ES-I3 (cell line): ENCODE results near the gene DNAJA4.

ENCODE experiments used
- H3K36me3 ChIP-seq: 2 replicates; pipeline ENCODE4 v1.6.1; 2013; ENCODE audit warnings: mild to moderate bottlenecking, low read length, control low read depth, moderate library complexity; ENCODE audit not compliant: insufficient read depth
- H3K4me1 ChIP-seq: 2 replicates; pipeline ENCODE4 v1.6.1; 2013; ENCODE audit warnings: mild to moderate bottlenecking, control low read depth, low read length; ENCODE audit not compliant: insufficient read depth
- H3K9ac ChIP-seq: 2 replicates; pipeline ENCODE4 v1.6.1; 2013; ENCODE audit warnings: low read depth, mild to moderate bottlenecking, low read length, moderate library complexity
- H3K9me3 ChIP-seq: 2 replicates; pipeline ENCODE4 v1.6.1; 2013; ENCODE audit warnings: mild to moderate bottlenecking, low read length, moderate library complexity; ENCODE audit not compliant: control insufficient read depth, insufficient read depth

Gene DNAJA4

DNA sequence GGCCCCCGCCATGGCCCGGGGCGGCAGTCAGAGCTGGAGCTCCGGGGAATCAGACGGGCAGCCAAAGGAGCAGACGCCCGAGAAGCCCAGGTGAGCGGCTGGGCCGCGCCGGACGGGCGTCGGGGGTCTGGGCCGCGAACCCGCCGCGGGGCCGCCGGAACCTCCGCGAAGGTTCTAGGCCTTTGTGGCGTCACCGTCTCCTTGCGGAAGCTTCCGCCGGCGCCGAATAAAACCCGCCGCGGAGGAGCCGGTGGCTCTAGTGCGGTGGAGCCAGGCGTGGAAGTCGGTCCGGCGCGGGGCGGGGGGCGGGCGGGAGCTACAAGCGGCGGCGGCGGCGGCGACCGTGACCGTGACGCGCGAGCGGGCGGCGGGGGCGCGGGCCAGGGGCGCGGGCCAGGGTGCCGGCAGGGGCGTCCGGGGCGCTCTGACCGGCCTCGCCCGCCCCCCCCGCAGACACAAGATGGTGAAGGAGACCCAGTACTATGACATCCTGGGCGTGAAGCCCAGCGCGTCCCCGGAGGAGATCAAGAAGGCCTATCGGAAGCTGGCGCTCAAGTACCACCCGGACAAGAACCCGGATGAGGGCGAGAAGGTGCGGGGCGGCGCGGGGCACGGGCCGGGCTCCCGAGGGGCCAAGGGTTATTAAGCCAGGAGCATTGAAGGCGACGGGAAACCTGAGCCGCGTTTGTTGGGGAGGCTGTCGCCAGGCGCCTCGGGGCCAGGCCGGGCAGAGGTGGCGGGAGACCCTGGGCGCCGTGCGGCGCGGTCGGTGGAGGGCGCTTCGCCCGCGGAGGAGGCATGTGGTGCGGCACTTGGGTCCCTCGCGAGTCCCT is at the start of gene DNAJA4:
Gene DNAJA4, plus strand, starts transcription at position 259 of the 833 bp plus-strand sequence. Its CDS starts 202 bp downstream, at position 461.
- H3K36me3 ChIP-seq = no peaks in the 10 kb centered on the region
- no peaks in the 10 kb centered on the region; the same call in 1 of the 2 replicates for H3K4me1 ChIP-seq
- no peaks in the 10 kb centered on the region for H3K9me3 ChIP-seq
- peak within 1 kb of the TSS; percentile 58; the same call in 1 of the 2 replicates for H3K9ac ChIP-seq

DNA sequence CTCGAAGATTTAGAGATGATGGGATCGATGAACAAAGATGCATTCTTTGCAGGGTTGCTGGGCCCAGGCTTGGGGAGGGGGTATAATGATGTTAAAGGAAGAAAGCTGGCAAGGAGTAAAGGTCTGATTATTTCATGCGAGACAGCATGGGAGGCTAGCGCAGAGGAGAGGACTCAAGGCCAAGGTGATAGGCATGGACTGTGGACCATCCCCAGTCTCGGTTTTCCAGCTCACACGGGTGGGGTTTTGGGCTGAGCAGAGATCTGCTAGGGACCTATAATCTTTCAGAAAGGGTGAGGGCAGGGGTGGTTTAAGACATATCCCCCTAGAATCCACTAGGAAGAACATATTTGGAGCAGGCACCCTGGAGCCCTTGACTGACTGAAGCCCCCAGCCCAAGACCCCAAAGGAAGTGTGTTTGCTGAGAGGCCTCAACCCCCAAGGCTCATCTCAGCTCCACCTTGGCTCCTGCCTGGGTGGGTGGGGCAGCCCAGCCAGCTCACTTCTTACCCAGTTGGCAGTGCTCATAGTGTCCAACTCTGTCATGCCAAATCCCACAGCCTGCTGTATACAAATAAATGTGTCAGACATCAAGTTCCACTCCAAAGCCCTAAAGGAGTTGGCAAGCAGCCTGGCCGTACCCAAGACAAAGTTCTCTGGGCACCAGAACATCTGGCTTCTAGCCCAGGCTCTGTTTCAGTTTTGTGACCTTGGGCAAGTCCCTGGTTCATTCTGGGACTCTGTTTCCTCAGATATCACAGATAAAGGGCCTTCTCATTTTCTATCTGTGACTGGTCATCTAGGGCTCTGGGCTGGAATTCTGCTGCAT is 47.9 kb upstream of the DNAJA4 start:
- no peaks in the 10 kb centered on the region for H3K36me3 ChIP-seq
- H3K4me1 ChIP-seq = peaks cover 29% of the 10 kb centered on the region; the same call in 1 of the 2 replicates
- no peak overlapping the region for H3K9ac ChIP-seq
- H3K9me3 ChIP-seq = no peaks in the 10 kb centered on the region

DNA sequence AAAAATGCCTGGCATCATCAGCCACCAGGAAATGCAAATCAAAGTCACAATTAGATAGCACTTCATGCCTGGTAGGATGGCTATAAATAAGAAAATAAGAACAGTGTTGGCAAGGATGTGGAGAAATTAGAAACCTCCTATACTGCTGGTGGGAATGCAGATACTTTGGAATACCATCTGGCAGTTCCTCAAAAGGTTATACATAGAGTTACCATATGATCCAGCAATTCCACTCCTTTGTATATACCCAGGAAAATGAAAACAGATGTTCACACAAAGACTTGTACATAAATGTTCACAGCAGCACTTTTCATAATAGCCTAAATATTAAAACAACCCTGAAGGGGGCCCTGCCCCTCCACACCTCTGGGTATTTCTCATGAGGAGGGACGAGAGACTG is 43.6 kb upstream of the DNAJA4 start:
- H3K9ac ChIP-seq = no peak overlapping the region
- H3K36me3 ChIP-seq = no peaks in the 10 kb centered on the region
- H3K4me1 ChIP-seq = no peaks in the 10 kb centered on the region
- peaks cover 2% of the 10 kb centered on the region; the same call in 1 of the 2 replicates for H3K9me3 ChIP-seq

DNA sequence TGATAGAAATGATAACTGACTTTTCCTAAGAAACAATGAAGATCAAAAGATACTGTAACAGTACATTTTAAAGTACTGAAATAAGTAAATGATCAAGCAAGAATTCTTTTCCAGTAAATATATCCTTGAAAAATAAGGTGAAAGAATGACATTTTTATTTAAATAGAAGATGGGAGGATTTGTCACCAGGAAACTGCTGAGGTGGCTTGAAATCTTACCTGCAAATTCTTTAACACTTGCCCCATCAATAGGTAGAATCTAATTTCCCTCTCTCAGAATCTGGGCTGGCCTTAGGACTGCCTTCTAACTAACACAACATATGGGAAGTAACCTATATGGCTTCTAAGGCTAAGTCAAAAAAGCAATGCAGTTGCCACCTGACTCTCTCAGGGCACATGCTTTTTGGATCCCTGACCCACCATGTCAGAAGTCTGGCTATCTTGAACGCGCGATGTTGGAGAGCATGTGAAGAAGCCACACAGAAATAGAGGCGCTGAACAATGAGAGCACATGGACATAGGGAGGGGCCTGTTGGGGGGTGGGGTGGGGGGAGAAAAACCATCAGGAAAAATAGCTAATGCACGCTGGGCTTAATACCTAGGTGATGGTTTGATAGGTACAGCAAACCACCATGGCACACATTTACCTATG is 41.5 kb upstream of the DNAJA4 start:
- Histone ChIP-seq H3K36me3 (no peaks in the 10 kb centered on the region), H3K4me1 (no peaks in the 10 kb centered on the region), H3K9me3 (peaks cover 3% of the 10 kb centered on the region; the same call in 1 of the 2 replicates), H3K9ac (no peak overlapping the region)

DNA sequence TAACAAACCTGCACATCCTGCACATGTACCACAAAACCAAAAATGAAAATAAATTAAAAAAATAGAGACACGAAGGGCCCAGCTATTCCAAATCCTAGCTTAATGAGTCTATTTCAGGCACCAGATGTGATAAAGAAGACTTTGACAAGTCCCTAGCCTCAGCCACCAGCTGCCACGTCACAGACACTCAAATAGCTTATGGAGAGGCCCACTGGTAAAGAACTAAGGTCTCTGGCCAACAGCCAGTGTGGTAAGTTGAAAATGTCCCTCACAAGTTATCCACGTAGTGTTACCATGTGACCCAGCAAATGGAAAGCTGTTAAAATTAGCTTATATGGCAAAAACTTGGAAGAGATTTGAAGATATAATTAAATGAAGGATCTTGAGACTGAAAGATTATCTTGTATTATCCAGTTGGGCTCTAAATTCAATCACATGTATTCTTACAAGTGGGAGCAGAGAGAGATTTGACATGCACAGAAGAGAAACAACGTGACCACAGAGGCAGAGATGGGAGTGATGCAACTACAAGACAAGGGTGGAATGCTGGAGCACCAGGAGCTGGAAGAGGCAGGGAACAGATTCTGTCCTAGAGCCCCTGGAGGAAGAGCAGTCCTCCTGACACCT is 40.9 kb upstream of the DNAJA4 start:
- no peaks in the 10 kb centered on the region for H3K36me3 ChIP-seq
- no peak overlapping the region for H3K9ac ChIP-seq
- no peaks in the 10 kb centered on the region for H3K4me1 ChIP-seq
- peaks cover 3% of the 10 kb centered on the region; the same call in 1 of the 2 replicates for H3K9me3 ChIP-seq

DNA sequence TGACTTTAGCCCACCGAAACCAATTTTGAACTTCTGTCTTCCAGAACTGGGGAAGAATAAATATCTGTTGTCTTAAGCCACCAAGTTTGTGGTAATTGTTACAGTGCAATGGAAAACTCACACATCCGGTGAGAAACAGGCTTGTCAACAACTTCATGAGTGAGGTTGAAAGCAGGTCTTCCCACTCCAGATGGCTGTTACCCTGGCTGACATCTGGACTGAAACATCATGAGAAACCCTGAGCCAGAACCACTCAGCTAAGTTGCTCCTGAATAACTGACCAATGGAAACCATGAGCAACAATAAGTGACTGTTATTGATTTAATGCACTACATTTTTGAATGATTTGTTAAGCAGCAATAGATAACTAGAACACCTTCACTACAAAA is 40.3 kb upstream of the DNAJA4 start:
- H3K9ac ChIP-seq = no peak overlapping the region
- no peaks in the 10 kb centered on the region for H3K4me1 ChIP-seq
- H3K9me3 ChIP-seq = peaks cover 3% of the 10 kb centered on the region; the same call in 1 of the 2 replicates
- no peaks in the 10 kb centered on the region for H3K36me3 ChIP-seq

DNA sequence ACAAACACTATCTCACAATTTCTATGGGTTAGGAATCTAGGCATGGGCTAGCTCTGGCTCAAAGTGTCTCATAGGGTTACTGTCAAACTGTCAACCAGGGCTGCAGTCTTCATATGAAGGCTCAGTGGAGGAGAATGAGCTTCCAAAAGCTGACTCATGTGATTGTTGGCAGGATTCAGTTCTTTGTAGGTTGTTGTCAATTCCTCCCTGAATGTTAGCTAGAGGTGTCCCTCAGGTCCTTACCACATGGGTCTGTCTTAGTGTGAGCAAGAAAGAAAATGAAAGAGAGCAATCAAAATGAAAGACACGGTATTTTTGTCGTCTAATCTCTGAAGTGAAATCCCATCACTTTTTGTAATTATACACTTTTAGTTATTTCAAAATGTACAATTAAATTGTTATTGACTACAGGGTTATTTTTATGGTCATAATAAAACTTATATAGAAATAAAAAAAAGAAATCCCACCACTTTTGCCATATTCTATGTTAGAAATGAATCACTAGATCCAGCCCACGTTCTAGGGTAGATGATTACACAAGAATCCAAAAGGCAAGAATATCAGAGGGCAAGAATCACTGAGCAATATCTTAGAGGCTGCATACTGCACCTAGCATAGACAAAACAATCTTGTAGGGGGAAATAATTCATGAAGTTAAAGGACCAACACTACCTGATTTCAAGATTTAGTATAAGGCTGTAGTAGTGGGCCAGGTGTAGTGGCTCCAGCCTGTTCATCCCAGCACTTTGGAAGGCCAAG is 38.4 kb upstream of the DNAJA4 start:
- H3K9me3 ChIP-seq = peaks cover 3% of the 10 kb centered on the region; the same call in 1 of the 2 replicates
- H3K4me1 ChIP-seq = no peaks in the 10 kb centered on the region
- no peak overlapping the region for H3K9ac ChIP-seq
- H3K36me3 ChIP-seq = no peaks in the 10 kb centered on the region

DNA sequence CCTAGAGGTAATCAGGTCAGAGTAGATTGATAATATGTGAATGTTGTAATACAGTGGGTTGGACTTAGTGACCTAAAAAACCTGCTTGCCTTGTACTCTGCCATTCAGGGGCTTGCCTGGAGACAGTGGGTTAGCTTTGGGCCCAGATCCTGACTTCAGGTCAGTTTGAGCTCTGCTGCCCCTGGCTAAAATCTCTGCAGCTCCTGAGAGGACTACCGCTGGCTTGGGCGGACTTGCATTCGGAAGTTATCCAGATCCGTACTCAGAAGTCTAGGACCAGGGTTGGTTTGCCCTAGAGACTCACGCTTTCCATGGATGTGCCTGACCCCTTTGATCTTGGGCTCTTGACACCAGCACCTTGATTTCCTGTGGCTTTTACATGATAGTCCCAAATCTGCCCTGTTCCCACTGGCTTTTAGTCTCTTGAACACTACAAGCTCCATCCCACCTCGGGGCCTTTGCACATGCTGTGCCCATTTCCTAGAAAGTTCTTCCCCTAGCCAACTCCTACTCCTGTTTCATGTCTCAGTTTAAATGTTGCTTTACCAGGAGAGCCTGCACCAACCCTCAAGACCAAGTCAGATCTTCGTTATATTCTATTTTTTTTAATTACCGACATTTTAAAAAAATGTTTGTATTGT is 35.9 kb upstream of the DNAJA4 start:
- Histone ChIP-seq H3K36me3 (no peaks in the 10 kb centered on the region), H3K9ac (no peak overlapping the region), H3K4me1 (no peaks in the 10 kb centered on the region), H3K9me3 (peaks cover 3% of the 10 kb centered on the region; the same call in 1 of the 2 replicates)

DNA sequence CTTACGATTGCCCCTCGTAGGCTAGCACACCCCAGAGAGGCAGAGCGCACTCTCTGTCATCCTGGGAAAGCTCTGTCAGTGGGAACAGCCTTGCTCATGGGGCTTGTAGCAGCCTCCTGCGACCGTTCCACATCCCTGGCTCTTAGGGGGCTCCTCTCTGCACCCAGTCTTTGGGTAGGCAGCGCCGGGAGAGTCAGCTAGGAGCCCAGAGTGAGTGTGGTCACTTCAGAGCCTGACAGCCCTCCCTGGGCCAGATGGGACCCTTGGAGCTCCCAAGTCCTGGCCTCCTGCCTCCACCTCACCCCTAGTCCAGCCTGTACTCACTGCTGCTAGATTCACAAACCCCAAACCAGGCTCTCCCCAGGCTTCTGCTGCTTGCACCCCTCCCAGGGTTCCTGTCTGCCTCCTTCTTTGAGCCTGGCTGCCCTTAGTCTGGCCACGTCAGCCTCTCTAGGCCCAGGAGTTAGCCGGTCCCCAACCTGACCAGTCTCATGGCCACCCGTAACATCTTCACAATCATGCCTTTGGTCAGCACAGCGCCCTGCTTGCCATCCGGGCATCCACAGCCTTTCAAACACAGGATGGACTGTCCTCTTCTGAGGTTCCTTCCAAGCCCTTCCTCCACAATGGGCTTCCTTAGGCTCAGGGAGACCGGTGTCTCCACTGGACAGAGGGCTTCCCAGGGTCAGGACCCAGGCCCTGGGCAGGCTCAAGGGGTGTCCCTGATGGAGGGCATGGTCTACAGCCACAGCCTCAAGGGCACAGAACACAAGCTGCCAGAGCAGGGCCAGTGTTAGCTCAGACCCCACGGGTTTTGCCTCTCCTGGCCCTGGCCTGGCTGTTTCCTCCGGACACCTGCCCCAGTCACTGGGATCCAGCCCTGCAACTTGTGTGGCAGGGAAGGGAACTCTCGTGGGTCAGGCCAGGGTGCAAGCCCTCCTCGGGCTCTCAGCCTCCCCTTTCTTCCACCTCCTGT is 34.6 kb upstream of the DNAJA4 start:
- Histone ChIP-seq H3K36me3 (no peaks in the 10 kb centered on the region), H3K9me3 (peaks cover 3% of the 10 kb centered on the region; the same call in 1 of the 2 replicates), H3K9ac (no peak overlapping the region), H3K4me1 (peaks cover 6% of the 10 kb centered on the region)

DNA sequence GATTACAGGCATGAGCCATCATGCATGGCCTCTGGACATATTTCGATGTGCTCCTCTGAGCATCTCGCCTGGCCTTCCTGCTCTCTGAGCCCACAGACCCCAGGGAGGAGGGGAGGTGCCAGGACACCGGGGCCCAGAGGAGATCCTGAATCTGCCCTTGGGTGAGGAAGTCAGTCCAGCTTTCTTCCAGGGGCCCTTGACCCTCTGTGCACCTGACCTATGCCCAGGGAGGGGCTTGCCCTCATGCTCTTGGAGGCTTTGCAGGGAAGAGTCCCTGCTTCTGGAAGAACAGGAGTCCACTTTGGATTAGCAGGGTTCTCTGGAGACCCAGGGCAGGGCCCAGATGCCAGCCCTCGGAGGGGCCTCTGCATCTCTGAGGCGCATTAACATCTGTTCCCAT is 31.4 kb upstream of the DNAJA4 start:
- Histone ChIP-seq H3K9me3 (no peaks in the 10 kb centered on the region), H3K4me1 (peaks cover 12% of the 10 kb centered on the region), H3K36me3 (no peaks in the 10 kb centered on the region), H3K9ac (no peak overlapping the region)

DNA sequence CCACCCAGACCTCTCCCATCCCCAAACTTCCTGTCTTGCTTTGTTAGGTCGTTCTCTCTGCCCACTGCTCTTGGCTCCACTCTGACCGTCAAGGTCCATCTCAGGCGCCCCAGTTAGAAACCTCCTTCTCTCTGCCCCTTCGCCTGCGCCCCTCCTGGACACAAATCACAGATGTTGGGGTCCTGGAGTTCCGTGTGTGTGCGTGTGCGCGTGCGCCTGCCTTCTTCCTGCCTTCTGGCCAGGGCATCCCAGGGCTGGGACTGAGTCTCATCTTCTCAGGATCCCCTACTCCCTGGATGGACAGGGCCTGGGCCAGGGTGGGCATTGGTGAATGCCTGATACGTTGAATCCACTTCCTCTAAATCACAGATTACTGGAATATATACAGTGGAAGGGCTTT is 30.9 kb upstream of the DNAJA4 start:
- Histone ChIP-seq H3K9me3 (no peaks in the 10 kb centered on the region), H3K4me1 (peaks cover 12% of the 10 kb centered on the region), H3K9ac (no peak overlapping the region), H3K36me3 (no peaks in the 10 kb centered on the region)

DNA sequence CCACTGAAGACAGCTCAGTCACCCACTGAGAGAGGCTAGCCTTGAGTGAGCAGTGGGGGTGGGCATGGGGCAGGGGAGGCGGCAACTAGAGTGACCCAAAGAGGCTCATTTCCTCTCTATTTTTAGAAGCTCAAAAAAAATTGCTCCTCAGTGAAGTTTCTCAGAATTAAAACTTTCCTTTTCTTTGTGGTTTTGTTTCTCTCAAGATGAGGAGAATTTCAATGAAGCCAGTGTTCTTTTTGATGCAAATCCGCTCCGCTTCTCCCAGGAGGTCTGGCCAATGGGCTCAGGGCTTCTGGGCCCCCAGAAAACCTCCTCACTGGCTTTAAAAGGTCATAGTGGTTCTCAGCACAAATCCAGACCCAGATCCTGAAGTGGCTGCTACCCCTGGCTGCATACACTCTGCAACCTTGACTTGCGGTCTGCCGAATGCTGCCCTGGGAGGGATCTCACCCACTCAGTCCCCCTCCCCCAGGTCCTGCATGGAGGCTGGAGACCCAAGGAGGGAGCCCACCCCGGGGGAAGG is 29.8 kb upstream of the DNAJA4 start, which contains the start of gene ACSBG1:
Gene ACSBG1, minus strand, starts transcription at position 51 of the 526 bp plus-strand sequence. CDS start 64 bp downstream, outside the sequence.
- Histone ChIP-seq H3K9ac (no peak within 1 kb of the TSS), H3K4me1 (peaks cover 12% of the 10 kb centered on the region), H3K36me3 (no peaks in the 10 kb centered on the region), H3K9me3 (no peaks in the 10 kb centered on the region)
